Activated CD8-positive, alpha-beta memory T cell treated with anti-CD3 and anti-CD28 coated beads for 1 hour (primary cell): Measurements from ENCODE around the gene KRT10.
"Not testable (repeated sequence)": the region's sequence is repeated elsewhere in the genome, so short reads cannot be mapped to it uniquely, and the experiment has no call there.

Experiments
- DNase-seq, 2 donors: peaks; one replicate each; pipeline ENCODE4 v3.0.0-alpha.2; 2020; ENCODE audit warnings: low read depth in 1 of 2; ENCODE audit errors: extremely low read depth in 1 of 2

The KRT10 gene

DNA sequence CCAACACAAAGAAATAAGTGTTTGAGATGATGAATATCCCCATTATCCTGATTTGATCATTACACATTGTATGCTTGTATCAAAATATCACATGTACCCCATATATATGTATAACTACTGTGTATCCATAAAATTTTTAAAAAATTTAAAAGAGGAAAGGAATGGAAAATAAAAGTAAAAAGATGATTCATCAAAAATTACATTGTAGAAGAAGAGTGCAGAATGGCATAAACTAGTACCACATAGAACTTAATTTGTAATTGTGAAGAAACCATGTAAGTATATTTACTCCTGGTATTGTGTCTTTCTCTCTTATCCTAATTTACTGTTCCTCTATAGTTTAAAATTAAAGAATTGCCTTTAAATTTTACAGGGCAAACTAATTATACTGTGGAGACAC, 11.5 kb upstream of the KRT10 start:
- no peak for DNase-seq

DNA sequence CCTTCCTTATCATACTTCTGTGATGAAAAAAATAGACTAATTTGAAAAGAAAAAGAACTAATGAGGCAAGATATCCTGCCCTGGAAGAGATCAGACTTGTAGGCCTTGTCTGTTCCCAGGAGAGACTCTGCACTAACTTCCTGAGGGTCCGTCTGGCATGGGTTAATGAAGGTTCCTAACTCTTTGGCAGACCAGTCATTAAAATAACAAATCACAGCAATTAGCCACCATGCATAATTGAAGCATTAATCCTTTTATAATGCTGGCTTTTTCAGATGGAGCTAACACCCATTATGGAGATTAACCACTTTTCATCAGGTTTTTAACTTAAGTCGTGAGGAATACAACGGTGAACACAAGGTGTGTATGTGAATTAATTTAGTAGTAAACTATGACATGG, 10.4 kb upstream of the KRT10 start:
- no peak for DNase-seq

DNA sequence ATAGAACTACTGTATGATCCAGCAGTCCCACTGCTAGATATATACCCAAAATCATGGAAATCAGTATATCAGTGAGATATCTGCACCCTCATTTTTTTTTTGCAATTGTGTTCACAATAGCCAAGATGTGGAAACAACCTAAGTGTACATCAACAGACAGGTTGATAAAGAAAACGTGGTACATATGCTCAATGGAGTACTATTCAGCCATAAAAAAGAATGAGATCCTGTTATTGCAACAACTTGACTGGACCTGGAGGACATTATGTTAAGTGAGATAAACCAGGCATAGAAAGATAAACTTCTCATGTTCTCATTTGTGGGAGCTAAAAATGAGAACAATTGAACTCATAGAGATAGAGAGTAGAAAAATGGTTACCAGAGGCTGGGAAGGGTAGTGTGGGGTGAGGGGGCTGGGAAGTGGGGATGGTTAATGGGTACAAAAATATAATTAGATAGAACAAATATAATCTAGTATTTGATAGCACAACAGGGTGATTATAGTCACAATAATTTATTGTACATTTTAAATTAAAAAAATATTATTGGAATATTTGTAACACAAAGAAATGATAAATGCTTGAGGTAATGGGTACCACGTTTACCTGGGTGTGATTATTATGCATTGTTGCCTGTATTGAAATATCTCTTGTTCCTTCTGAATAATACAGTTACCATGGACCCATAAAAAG, 7.8 kb upstream of the KRT10 start:
- DNase-seq = no peak

DNA sequence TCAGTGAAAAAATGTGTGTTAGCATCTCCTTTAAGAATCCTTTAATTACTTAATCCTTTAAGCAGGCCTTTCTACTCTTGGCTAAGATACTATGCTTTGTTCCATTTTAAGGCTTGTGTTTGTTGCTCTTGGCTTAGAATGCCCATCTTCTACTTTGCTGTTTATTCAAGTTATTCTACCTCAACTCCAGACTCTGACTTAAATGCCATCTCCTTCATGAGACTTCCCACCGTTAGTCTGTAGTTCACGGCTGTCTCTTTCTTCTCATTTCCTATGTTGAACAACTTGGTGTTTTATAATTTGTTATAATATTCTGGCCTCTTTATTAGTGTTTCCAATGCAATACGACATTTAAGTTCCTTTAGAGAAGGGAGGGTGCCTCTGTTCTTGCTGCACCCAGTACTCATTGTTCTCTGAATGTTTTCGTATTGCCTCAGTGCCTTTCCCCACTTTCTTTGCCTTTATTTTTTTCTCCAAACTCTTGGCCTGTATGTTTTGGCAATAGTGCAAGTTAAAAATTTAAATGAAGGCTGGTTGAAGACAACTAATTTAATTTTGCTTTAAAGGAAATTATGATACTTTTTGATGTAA, 6.1 kb upstream of the KRT10 start:
- no peak for DNase-seq

DNA sequence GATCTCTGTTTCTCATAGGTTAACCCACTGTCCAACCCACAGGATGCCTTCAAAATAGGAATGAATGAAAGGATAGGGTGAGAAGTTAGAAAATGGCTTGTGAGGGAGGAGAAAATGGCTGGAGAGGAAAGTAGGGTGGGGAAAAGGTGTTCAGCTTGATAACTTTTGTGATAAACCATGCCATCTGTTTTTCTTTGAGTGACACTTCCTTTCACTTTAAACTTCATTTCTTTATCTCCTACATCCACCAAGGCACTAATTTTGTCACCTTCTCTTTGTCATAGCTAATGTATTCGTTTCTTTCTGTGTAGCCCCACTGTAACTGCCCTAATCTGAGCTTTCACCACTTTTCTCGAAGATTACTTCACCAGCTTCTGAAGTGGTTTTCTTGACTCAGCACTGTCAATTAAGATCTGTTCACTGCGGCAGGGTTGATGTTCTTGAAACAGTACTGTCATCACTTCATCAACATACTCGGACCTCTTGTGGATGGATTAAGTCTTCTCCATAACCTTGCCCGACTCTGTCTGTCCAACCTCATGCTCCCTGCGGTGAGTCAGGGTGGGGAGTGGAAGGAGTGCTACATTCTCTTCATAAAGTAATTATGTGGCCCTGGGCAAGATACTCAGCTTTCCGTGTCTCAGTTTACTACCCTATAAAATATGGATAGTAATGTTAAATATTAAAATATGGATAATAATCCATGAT, 5.5 kb upstream of the KRT10 start:
- no peak for DNase-seq

DNA sequence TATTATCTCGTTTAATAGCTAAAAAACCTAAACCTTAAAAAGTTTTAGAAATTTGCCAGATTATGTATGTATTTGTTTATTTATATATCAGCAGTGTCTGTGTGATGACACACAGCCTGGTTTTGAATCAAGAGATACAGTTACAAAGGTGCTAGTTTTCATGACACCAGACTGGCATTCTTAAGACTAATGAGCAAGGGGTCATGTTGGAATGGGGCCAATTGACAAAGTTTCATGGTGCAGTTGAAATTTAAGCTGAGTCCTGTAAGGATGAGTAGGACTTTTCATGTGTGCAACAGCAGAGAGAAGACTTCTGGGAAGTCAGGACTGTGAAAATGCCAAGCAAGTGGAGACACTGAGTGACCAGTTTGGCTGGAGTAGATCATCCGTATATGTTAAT, 3.2 kb upstream of the KRT10 start:
- DNase-seq = no peak

DNA sequence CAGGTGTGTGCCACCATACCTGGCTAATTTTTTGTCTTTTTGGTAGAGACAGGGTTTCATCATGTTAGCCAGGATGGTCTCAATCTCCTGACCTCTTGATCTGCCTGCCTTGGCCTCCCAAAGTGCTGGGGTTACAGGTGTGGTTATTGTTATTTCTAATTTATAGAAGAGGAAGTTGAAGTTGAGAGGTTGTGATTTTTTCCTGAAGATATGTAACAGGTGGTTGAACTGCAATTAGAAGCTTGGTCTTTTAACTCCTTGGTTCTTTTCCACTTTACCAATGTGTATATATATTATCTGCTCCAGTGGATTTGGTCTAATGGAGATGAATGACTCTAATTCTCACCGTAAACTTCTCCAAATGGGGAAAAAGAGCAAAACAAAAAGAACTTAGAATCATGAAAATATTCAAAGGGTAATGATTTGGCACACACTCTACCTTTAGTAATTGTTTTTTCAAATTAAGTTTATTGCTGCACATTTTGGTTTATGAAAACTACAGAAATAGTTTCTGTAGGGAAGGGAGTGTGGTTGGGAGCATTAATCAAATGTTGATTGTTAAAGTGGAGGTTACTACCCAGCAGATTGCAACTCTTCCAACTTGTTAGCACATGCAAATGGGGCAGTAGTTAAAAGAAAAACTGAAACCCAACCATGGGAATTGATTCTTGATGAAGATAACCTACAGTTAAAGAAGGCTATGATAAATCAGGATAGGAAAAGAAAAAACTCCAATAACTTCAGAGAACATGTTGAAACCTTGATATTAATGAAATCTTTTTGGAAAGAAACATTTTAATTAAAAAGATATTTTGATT, 1.8 kb upstream of the KRT10 start:
- DNase-seq = no peak

DNA sequence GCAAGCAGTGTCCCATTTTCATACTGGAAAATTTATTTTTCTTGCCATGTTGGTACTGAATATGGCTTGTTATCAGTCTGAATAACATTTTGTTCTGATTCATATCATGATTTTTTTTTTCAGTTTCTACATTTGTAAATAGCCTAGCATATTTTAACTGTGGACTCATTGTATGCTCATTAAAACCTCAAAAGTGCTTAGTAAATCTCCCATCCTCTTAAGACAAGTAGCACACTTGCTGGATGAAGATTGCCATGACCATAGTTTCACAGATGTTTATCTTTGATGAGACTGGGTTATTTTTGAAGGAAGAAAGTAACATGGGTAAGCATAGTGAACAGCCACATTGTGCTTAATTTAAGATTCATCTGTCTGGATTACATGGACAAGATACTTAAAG, 878 bp downstream of the KRT10 start:
- no peak for DNase-seq

DNA sequence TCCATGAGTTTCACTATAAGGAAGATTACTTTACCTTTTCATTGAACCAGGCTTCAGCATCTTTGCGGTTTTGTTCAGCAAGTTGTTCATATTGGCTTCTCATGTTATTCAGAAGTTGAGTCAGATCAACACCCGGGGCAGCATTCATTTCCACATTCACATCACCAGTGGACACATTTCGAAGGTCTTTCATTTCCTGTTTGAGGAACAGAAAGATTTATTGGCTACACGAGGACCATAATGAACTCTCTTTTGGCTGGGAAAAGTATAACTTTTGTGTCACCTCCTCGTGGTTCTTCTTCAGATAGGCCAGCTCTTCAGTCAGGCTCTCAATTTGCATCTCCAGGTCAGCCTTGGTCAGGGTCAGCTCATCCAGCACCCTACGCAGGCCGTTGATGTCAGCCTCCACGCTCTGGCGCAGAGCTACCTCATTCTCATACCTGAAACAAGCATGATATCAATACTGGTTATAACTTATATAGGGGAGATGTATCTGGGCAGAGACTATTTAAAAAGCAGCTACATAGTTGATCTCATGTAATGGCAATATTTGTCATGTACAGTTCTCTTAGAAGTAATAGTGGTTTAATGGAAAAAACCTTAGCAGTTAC, 2.1 kb downstream of the KRT10 start:
- DNase-seq = no peak

DNA sequence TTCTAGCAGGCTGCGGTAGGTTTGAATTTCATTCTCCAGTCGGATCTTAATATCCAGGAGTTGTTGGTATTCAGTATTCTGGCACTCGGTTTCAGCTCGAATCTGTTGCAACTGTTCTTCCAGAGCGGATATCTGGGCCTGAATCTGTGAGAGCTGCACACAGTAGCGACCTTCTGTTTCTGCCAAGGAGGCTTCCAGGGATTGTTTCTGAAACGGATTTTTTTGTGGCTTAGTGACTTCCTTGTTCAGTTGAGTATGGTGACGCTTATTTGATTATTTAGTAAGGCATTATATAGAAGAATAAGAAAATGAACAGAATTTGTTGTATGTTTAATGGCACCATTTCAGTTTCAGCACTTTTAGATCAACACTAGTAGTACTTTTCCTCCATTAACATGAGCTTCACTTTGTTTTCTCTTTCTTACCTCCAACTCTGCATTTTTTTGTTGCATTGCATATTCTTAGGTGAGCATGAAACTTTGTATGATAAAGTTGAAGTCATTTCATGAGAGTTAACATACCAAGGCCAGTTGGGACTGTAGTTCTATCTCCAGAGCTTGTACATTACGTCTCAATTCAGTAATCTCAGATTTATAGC, 2.8 kb downstream of the KRT10 start:
- DNase-seq = no peak

DNA sequence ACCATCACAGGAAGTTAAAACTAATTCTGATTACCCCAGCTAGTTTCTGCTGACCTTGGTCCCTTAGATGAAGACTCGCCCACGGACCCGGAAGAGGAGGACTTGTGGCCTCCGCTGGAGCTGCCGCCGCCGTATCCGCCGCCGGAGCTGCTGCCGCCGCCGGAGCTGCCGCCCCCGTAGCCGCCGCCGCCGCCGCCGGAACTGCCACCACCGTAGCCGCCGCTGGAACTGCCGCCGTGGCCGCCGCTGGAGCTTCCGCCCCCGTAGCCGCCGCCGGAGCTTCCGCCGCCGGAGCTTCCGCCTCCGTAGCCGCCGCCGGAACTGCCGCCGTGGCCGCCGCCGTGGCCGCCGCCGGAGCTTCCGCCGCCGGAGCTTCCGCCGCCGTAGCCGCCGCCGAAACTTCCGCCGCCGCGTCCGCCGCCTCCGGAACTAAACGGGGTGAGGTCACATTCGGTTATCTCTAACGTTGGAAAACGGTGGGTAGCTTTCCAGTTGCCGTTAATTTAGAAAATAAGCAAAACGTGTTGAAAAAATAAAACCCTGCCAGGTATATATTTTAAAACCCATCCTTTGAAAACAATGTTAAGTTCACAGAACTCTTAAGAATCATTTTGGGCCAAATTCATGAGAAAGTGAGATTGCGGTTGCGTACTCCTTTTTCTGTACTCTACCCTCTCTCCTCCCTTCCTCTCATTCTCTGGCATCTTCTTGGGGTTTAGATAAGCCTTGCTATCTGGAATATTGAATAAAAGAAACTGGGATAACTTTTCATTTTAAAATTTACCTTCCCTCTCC, 3.5 kb downstream of the KRT10 start:
- DNase-seq = peak; percentile 53 to 76

DNA sequence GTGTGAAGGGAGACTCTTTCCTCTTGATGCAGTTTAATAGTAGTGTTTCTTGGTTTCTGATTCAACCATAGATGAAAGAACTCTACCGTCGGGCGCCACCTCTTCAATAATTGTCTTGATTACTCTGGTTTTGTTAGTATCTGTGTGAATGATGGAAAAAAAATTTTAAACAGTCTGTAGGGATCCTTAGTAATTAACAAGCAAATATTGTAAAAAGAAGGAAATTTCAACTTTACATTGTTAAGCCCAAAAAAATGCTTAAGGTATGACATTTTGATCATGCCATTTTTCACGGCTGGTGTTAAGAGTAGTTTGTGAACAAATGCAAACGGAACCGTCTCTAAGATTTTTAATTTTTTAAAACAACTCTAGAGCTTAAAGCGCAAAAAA, 4.1 kb downstream of the KRT10 start:
- no peak for DNase-seq

DNA sequence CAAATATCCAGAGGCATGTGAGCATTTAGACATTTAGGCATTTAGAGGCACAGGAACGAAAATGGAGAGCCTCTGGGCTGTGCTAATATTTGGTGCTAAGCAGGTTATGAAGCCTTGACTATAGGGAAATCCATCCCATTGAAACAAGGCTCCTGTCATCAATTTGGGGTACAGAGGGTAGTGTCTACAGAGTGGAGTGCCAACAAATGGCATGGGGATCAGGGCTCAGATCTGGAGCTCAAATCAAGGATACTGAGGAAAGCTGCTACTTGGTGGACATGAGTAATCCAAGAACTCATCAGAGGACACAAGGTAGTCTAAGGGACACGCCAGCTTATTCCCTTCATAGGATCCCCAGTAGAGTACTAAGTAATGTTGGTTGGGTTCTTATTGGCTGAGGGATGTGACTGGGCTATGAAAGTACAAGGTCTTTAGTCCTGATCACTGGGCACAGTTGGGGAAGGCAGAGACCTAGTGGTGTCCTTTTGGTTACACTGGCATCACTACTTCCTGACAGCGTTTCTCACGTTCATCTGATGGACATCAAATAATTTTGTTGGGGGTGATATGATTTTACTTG, 5.2 kb downstream of the KRT10 start:
- no peak for DNase-seq

DNA sequence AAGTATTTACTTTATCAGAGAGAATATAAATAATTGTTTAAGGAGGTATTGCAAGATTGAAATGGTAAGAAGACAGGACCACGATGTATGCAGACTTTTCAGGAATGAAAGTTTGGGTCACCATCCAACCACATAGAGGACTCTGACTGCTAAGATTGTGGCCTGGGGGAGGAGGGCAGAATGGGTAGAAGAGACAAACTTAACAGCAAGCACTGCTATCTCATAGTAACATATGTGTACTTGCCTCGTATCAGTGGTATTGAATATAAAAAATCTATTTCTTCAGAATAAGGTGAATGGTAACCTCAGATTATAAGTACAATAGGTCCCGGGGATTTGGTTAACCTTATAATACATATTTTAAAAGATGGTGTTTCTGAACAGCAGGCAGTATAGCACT, 5.8 kb downstream of the KRT10 start:
- DNase-seq = no peak

DNA sequence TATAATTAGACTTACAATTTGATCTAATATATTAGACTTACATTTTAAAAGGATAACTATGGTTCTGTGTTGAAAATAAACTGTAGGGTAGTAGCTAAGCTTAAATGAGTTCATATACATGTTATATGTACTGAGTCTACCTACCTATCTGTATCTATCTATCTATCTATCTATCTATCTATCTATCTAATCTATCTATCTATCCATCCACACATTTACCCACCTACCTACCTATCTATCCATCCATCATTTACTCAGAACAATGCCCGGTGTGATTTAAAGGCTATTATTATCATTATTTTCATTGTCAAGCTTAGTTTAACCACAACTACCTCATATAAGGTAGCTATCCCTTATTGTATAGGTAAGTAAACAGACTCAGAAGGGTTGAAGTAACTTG, 7.0 kb downstream of the KRT10 start:
- no peak for DNase-seq

DNA sequence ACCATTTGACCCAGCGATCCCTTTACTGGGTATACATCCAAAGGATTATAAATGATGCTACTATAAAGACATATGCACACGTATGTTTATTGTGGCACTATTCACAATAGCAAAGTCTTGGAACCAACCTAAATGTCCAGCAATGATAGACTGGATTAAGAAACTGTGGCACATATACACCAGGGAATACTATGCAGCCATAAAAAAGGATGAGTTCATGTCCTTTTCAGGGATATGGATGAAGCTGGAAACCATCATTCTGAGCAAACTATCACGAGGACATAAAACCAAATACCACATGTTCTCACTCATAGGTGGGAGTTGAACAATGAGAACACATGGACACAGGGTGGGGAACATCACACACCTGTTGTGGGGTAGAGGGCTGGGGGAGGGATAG, 7.8 kb downstream of the KRT10 start:
- not testable (repeated sequence) for DNase-seq

DNA sequence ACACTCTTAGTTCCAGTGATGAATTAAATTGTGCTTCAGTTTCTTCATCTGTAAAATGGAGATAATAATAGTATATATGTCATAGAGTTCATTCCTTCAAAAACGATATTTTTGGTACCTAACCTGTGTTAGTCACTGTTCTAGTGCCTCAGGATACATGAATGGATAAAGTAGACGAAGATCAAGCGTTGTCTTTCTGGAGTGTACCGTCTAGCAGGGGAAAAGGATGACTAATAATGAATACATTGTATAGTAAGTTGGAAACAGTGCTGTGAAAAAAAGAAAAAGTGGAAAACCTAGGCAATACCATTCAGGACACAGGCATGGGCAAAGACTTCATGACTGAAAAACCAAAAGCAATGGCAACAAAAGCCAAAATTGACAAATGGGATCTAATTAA, 8.6 kb downstream of the KRT10 start:
- DNase-seq = no peak

DNA sequence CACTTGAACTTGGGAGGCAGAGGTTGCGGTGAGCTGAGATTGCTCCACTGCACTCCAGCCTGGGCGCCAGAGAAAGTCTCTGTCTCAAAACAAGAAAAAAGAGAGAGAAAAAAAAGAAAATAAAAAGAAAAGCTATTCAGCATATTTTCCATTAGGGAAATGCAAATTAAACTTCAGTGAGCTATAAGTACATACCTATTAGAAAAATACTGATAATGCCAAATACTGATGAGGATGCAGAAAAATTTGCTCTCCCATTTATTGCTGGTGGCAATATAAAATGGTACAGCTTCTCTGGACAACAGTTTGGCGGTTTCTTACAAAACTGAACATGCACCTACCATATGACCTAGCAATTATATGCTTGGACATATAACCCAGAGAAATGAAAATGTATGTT, 9.8 kb downstream of the KRT10 start:
- DNase-seq = no peak

DNA sequence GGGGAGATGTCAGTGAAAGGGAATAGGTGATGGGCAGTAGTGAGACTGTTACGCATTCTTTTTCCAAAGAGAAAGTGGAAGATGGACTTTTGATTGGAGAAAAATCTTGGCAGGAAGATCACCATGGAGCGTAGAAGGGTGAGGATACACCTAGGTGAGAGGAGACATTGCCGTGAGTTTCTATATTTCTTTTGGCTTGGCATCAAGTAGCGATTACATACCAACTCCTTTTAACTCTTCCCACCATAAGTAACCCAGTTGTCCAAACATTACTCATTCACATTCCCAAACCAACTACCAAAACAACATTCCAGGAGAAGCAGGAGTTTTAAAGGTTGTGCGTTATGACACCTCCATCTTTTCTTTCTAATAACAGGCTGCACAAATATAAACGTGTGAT, 11.9 kb downstream of the KRT10 start:
- DNase-seq = no peak
